GM18507 (cell line): ENCODE measurements around the gene XRCC5.
A peak's percentile ranks its signal among the peaks of the same experiment; 100 is the strongest.

ENCODE experiments used
- DNase-seq: peaks from one replicate; pipeline ENCODE4 v3.0.0; 2011; ENCODE audit warnings: low read depth; ENCODE audit not compliant: insufficient read length; ENCODE audit errors: extremely low spot score
- FAIRE-seq: peaks from 2 replicates; lab custom pipeline; 2011; peaks lifted over from hg19 to GRCh38; lab: Jason Lieb, UNC

The XRCC5 gene

DNA sequence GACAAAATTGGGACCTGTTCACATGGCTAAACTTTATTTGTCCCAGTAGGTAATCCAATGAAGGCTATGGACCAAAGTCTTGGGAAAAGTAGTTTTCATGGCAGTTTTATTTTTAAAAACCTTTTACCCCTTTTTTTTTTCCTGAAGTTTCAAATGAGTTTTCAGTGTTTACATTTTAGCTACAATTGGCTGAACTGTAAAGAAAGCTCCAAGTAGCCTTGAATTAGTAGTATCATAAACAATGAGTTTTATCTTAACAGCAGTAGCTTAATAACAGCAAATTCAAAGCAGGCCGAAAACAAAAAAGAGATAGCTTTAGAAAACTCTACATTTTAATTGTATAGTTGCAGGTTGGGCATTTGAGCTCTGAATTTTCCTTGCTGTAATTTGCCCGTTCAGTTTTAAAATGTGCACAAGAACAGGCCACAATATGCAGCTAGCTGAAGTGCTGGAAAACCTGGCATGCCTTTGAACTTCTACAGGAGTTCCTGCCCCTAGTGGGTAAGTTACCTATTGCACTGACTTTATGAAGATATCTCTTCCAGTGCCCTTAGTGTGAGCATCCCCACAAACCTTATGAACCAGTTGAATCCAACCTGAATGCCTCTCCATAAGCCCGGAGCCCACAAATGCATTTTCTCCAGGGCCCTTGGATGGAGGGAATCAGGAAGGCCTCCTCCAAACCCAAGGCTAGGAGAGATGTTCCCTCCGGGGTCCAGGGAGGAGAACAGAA, 106.7 kb downstream of the XRCC5 start:
- FAIRE-seq (no peak), DNase-seq (no peak)

DNA sequence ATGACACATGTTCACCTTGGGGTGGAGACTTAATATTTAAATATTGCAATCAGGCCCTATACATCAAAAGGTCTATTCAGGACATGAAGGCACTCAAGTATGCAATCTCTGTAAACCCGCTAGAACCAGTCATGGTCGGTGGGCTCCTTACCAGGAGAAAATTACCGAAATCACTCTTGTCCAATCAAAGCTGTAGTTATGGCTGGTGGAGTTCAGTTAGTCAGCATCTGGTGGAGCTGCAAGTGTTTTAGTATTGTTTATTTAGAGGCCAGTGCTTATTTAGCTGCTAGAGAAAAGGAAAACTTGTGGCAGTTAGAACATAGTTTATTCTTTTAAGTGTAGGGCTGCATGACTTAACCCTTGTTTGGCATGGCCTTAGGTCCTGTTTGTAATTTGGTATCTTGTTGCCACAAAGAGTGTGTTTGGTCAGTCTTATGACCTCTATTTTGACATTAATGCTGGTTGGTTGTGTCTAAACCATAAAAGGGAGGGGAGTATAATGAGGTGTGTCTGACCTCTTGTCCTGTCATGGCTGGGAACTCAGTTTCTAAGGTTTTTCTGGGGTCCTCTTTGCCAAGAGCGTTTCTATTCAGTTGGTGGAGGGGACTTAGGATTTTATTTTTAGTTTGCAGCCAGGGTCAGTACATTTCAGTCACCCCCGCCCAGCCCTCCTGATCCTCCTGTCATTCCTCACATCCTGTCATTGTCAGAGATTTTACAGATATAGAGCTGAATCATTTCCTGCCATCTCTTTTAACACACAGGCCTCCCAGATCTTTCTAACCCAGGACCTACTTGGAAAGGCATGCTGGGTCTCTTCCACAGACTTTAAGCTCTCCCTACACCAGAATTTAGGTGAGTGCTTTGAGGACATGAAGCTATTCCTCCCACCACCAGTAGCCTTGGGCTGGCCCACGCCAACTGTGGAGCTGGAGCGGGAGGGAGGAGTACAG, 108.1 kb downstream of the XRCC5 start:
- FAIRE-seq (no peak), DNase-seq (no peak)

DNA sequence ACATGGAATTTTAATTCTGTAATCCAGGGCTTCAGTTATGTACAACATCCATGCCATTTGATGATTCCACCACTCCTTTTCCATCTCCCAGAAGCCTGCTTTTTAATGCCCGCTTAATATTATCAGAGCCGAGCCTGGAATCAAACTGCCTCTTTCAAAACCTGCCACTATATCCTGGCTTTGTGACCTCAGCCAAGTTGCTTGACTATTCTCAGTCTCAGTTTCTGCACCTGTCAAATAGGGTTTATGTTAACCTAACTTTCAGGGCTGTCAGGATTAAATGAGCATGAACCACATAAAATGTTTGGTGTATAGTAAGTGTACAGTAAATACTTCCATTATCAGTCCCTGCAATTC, 108.7 kb downstream of the XRCC5 start:
- DNase-seq, result no peak
- FAIRE-seq, result no peak

DNA sequence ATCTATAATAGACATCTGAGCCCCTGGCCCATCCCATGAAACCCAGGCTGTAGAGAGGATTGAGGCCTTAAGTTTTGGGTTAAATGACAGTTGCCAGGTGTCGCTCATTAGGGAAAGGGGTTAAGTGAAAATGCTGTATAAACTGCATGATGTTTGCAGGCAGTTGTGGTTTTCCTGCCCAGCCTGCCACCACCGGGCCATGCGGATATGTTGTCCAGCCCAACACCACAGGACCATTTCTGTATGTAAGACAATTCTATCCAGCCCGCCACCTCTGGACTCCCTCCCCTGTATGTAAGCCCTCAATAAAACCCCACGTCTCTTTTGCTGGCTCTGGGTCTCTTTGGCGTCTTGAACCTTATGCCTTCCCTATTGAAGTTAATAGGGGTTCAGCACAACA, 110.7 kb downstream of the XRCC5 start:
- FAIRE-seq (no peak), DNase-seq (no peak)

DNA sequence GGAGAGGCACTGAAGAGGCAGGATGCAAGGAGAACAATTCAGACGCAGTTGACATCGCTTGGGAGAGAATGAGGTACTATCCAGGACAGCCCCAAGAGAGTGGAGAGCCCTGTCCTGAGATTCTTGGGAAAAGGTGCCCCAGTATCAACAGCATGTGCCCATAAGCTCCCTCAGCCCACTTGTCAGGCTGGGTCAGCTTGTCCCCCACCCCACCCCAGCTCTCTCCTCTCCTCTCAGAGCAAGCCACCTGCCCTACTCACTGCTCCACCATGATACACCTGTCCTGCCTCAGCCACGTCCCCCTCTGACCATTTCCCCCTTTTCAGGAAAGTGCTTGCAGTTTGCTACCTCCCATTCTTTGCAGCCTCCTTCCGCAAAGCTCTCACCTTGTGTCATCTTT, 111.8 kb downstream of the XRCC5 start:
- FAIRE-seq (no peak), DNase-seq (no peak)

DNA sequence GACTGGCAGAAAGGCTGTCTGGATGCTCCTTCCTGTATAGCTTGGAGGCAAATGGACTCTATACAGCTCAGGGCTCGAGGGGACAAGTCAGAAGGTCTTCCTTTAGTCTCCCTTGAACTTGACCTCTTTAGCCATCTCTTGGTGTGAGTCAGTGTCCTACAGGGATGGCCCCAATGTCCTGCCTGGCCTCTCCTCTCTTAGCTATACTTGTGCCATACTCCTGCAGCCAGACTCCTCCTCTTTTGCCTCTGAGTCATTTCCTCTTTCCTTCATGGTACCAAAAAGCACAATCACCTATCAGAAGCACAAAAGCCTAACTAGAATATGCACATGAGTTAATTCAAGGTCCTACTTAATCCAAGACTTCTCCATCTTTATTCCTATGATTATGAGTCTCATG, 112.7 kb downstream of the XRCC5 start:
- DNase-seq (no peak), FAIRE-seq (no peak)

DNA sequence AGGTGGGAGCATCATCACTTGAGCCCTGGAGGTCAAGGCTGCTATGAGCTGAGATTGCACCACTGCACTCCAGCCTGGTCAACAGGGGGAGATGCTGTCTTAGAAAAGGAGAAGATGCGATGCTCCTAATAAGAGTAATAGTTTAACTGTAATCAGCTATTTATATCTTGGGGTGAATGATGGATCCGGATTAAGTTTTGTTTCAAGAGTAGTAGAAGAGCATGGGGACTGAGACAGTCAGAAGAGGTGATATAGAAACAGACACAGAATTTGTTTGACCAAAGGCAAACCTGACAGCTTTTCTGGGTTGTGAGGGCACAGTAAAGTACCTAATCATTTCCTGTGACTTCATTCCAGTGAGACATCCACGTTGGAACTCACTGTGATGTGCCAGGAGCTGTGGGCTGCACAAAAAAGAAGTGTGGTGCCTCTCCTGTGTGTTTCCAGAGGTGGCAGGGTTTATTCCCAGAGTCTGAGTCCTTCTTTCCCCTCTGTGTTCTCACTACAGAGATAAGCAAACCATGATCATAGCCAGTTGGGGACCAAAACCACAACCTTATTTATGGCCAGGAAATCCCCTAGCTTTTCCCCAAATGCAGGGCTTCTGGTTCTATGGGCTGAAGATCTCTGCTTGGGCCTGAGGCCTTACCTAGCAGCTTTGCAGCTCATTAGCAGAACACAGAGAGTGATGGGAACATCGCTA, 113.7 kb downstream of the XRCC5 start:
- FAIRE-seq (peak; percentile 59), DNase-seq (peak; percentile 15)

DNA sequence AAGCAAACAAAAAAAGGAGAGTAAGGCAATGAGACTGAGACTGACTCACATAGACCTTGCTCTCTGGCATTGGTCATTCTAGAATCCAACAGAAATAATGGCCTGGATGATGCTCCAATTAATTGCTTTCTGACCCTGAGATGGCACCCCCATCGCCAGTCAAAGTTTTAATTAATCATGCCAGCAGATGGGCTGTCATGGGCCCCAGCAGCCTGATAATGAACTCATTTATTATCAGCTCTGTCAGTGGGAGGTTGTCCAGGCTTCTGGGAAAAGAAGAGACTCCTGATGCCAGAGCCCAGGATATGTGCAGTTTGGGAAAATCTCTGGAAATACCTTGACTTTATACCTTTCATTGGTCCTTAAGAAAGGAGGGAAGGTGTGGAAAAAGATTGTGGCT, 115.2 kb downstream of the XRCC5 start:
- no peak for FAIRE-seq
- no peak for DNase-seq

DNA sequence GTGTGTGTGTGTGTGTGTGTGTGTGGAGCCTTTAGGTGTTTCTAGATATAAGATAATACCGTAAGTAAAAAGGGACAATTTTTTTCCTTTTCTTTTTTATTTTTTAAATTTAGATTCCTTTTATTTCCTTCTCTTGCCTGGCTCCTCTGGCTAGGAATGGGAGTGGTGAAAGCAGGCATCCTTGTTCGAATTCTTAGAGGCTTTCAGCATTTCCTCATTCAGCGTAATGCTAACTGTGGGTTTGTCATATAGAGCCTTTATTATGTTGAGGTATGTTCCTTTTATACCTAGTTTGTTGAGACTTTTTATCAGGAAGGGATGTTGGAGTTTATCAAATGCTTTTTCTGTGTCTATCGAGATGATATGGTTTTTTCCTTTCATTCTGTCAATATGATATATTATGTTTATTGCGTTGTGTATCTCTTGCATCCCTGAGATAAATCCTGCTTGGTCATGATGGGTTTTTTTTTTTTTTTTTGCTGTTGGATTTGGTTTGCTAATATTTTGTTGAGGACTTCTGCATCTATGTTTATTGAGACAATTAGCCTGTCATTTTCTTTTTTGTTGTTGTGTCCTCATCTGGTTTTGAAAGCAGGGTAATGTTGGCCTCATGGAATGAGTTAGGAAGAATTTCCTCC, 120.2 kb downstream of the XRCC5 start:
- FAIRE-seq (no peak), DNase-seq (no peak)

DNA sequence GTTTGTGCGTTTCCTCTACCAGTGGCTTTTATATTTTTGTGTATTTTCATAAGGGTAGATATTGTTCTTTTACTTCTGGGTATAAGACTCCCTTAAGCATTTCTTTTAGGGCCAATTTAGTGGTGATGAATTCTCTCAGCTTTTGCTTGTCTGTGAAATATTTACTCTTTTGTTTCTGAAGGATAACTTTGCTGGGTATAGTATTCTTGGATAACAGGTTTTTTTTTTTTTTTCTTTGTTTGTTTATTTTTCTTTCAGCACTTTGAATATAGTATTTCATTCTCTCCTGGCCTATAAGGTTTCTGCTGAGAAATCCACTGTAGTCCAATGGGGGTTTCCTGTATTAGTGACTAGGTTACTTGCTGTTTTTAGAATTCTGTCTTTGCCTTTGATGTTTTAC, 122.7 kb downstream of the XRCC5 start:
- DNase-seq (no peak), FAIRE-seq (no peak)

DNA sequence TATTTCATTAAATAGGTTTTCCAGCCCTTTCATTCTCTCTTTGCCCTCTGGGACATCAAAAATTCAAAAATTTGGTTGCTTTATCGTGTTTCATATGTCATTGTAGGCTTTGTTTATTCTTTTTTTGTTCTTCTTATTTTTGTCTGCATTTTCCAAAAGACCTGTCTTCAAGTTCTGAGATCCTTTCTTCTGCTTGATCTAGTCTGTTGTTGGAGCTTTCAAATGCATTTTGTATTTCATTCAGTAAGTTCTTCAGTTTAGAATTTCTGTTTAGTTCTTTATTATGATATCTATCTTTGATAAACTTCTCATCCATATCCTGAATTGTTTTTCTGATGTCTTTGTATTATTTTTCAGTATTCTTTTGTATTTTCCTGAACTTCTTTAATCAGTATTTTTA, 123.6 kb downstream of the XRCC5 start:
- DNase-seq (no peak), FAIRE-seq (no peak)

DNA sequence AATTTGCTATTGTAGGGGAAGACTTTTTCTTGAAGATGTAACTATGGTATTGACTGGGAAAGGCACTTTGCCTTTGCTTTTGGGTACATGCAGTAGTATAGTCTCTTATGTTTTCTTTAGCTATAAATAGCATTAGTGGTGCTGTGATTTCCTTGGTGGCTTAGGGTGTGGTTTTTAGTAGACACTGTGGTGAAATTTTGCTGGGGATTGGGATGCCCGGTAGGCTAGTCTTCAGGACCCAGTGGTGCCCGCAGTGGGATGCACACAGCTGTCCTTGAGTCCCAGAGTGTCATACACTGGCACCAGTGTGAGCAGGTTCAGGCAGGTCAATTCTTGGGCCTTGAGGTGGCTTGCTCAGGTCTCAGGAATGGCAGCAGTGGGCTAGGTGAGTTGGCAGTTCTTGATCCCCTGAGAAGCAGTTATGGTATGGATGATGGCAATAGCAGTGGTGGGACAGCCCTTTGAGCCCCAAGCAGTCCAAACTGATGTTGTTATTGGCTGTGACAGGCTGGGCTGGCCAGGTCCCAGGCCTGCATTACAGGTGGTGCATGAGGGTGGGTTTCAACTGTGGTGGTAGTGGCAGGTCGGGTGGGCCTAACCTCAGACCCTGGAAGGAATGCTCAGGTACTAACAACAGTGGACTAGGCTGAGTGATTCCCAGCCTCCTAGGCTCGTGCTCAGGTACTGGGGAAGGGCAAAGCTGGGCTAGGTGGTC, 124.3 kb downstream of the XRCC5 start:
- FAIRE-seq (no peak), DNase-seq (no peak)

DNA sequence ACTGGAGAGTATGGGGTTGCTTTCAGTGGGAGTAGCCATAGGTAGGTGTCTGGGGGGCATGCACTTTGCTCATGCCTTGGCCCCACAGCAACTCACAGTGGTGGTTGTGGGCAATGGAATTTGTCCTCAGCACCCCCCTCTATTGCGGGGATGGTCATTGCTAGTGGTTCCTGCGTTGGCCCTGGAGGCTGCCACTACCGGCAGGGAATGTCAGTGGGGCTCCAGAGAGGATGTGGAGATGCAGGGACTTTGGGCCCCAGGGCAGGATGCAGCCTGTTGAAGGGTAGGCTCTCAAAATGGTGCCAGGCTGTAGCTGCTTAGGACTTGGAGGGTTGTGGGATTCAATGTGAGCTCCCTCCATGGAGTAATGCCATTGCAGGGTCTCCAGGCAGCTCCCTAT, 125.0 kb downstream of the XRCC5 start:
- FAIRE-seq, result no peak
- DNase-seq, result no peak

DNA sequence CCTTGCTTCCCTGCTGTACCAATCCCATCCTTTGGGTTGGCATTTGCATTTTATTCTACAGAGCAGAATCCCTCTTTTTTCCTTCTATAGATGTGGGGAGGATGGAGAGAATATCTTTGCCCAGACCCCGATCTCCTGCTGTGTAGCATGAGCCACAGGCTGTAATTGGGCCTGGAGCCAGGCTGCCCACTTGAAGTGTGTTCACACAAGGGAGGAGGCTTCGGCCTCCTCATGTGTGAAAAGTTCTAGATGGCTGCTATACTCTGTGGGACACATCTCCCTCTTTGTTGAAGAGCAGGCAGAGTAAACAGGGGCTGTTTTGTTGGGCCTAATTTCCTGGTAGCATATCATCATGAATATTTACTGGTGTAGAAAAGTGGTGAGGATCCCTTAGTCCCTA, 126.3 kb downstream of the XRCC5 start:
- DNase-seq (no peak), FAIRE-seq (no peak)

DNA sequence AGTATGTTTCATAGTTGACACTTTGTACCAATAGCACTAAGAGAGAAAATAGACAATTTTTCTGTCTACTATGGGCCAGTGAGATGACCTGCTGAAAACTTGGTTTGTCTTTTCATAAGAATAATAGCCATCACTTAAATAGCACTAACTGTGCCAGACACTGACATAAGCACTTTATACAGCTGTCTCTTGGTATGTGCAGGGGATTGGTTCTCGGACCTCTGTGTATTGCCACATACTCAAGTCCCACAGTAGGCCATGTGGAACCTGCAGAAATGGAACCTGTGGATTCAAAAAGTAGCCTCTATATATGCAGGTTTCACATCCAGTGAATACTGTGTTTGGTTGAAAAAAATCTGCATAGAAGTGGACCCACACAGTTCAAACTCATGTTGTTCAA, 126.7 kb downstream of the XRCC5 start:
- no peak for FAIRE-seq
- no peak for DNase-seq

DNA sequence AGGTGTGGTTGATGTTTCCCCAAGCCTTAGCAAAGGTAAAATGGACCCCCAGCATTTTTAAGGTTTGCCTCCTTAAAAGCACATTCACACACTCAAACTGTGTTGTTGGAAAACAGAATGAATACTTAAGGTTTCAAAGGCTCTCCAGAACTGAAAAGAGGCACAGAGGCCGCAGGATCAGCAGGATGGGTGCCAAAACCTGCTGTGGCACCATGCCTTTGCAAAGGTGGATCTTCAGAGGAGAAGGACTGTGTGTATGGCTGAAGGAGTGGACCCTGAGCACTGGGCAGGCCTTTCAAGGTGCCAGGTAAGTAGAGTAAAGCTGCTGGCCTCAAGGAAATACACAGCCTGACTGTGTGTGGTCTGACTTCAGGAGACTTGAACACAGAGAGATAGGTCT, 127.3 kb downstream of the XRCC5 start:
- no peak for DNase-seq
- no peak for FAIRE-seq

DNA sequence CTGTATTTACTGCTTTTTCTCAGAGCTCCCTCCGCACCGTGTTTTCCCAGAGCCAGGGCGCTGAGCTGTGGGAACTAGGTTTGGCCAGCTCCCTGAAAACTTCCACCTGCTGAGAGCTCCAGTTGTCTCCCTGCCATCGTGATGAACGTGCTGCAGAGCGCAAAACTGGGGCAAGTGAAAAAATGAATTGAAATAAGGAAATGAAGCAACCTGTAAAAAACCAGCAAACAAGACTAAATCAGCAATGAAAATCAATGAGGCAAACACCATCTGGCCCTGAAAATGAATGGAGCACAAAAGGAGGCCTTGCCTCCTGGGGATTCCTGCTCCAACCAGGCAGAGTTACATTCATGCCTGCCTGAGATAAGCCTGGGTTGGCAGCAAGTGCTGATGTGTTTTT, 133.2 kb downstream of the XRCC5 start:
- DNase-seq (no peak), FAIRE-seq (no peak)

DNA sequence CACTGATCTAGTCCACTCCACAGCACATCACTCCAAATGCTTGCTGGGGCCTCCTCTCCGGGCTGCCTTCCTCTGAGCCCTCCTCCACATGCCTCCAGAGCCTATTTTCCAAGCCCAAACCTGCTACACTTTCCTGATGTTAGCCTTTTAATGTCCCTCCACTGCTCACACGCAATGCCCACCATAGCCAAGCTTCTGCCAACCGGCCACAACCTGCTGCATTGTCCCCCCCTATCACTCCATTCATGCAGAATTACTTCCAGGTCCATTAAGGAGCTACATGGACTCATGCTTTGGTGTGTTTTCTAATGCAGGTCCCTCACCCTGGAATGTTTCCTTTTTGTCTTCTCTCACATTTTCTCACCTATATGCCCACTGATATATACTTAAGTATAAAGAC, 133.9 kb downstream of the XRCC5 start:
- DNase-seq (no peak), FAIRE-seq (no peak)

DNA sequence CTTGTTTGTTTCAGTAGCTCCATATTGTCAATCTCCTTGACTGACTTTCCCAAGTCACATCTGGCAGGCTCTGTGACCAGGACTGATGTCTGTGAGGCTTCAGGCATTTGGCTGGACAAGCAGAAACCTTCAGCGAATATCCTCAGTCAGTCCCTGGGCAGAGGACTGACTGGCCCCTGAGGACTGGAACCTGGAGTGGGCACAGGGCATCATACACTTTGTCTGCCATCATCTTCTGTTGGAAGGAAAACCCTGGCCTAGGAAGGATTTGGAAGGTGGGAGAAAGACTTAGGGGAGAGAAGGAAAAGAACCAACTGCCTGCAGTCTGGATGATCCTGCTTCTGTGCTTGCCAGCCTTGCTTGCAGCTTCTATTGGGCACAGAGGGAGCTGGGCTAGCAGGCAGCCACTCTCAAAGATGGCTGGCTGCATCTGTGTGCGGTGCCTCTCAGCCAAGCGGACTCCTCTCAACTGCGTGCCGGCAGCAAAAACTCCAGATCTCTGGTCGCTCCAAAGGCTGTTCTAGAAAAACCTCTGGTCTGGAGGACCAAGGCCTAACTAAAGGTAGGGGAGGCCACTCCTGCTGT, 136.3 kb downstream of the XRCC5 start:
- FAIRE-seq, result no peak
- DNase-seq, result no peak
